Left lung (tissue), 10 donors: ENCODE results near the gene PCNT. TPM values are rescaled to one million over a fixed set of nuclear protein-coding genes. Genes with fewer than 3 reads are reported as not detected.

Source experiments
- ATAC-seq: fragments of 200-7000 bp; cut with Tn5 transposase; one replicate; pipeline ENCODE4 v1.9.1; 2020; ENCODE audit warnings: moderate library complexity
- DNase-seq, 4 donors: peaks; one replicate each; pipeline ENCODE4 v3.0.0-alpha.2; 2013 to 2020
- H3K27ac ChIP-seq, 2 donors: fragments of 200-600 bp; sonication (generic) in 1 of 2; one replicate each; pipeline versions ENCODE4 v1.5.0 to v1.8.0; 2020 to 2021
- H3K27me3 ChIP-seq, 2 donors: fragments of 200-600 bp; sonication (generic) in 1 of 2; one replicate each; pipeline versions ENCODE4 v1.5.0 to v1.8.0; 2020 to 2021
- H3K36me3 ChIP-seq, 2 donors: fragments of 200-600 bp; sonication (generic) in 1 of 2; one replicate each; pipeline versions ENCODE4 v1.5.0 to v1.8.0; 2020 to 2021
- H3K4me1 ChIP-seq, 2 donors: fragments of 200-600 bp; one replicate each; pipeline ENCODE4 v1.8.0; 2021
- H3K4me3 ChIP-seq, 2 donors: fragments of 200-600 bp; sonication (generic) in 1 of 2; one replicate each; pipeline versions ENCODE4 v1.5.0 to v1.8.0; 2020 to 2021; ENCODE audit warnings: mild to moderate bottlenecking in 1 of 2
- H3K9me3 ChIP-seq, 2 donors: fragments of 200-600 bp; sonication (generic) in 1 of 2; one replicate each; pipeline versions ENCODE4 v1.5.0 to v1.8.0; 2020 to 2021
- intact Hi-C, 2 donors: fragments of 100-400 bp; cut with DNase I; formaldehyde crosslinking; loops; one replicate each; pipeline versions ENCODE4 v1.11.2 to v1.14.2; 2022
- polyA plus RNA-seq, 6 donors: library from polyadenylated mRNA; unstranded; fragments of 120-200 nt; gene quantifications; one replicate each; pipeline ENCODE4 v1.2.1, GENCODE V29; 2013; ENCODE audit not compliant: insufficient read length in 6 of 6
- total RNA-seq, 2 donors: library from RNA; stranded (reverse); fragmentation: NEBNext Ultra II Directional; extraction: Animal tissue kit (Norgen Biotek cat#: 25700); gene quantifications; one replicate each; pipeline ENCODE4 v1.2.1, GENCODE V29; 2021
- TF ChIP-seq, protein P1 (sequence below), 2 donors: fragments of 200-600 bp; sonication (generic) in 1 of 2; IDR thresholded peaks; one replicate each; pipeline versions ENCODE4 v1.5.0 to v1.8.0; 2021; ENCODE audit warnings: antibody characterized with exemption in 2 of 2
- donor health status: DM: no; HTN: yes; CAD: no.
- donor health status: DM: no; HTN: no; CAD: no.

PCNT gene
- total and polyA plus RNA-seq, 8 donors = 25.7 to 35.4 (median 32.4) TPM

DNA sequence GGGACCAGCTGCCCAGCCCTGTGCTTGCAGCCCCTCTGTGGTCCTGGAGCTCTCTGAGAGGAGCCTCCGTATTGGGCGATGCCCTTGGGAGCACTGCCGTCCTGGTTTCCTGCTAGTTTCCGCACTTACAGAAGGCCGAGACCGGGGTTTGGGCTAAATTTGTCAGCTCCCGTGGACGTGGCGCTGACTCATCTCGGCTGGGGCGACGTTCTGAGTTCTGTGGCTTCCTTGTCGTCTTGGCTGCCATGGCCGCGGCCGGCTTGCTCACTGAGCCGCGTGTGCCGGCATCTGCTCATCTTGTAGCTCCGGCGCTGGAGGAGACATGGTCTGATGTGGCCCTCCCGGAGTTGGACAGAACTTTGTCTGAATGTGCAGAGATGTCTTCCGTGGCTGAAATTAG lies 64.9 kb downstream of the PCNT start:
- no peaks in the 10 kb centered on the region for H3K9me3 ChIP-seq
- peaks cover 0 to 91% of the 10 kb centered on the region in 2 donors for H3K36me3 ChIP-seq
- intact Hi-C loops = no loop called here
- TF ChIP-seq, protein P1, sequence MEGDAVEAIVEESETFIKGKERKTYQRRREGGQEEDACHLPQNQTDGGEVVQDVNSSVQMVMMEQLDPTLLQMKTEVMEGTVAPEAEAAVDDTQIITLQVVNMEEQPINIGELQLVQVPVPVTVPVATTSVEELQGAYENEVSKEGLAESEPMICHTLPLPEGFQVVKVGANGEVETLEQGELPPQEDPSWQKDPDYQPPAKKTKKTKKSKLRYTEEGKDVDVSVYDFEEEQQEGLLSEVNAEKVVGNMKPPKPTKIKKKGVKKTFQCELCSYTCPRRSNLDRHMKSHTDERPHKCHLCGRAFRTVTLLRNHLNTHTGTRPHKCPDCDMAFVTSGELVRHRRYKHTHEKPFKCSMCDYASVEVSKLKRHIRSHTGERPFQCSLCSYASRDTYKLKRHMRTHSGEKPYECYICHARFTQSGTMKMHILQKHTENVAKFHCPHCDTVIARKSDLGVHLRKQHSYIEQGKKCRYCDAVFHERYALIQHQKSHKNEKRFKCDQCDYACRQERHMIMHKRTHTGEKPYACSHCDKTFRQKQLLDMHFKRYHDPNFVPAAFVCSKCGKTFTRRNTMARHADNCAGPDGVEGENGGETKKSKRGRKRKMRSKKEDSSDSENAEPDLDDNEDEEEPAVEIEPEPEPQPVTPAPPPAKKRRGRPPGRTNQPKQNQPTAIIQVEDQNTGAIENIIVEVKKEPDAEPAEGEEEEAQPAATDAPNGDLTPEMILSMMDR (IDR thresholded peaks at IDR 0.05) = no peak
- no peak for ATAC-seq
- no peaks in the 10 kb centered on the region for H3K4me1 ChIP-seq
- H3K4me3 ChIP-seq = no peak overlapping the region
- DNase-seq = peak in 1 of 4 donors; percentile 72
- no peak overlapping the region for H3K27ac ChIP-seq
- H3K27me3 ChIP-seq = no peaks in the 10 kb centered on the region

DNA sequence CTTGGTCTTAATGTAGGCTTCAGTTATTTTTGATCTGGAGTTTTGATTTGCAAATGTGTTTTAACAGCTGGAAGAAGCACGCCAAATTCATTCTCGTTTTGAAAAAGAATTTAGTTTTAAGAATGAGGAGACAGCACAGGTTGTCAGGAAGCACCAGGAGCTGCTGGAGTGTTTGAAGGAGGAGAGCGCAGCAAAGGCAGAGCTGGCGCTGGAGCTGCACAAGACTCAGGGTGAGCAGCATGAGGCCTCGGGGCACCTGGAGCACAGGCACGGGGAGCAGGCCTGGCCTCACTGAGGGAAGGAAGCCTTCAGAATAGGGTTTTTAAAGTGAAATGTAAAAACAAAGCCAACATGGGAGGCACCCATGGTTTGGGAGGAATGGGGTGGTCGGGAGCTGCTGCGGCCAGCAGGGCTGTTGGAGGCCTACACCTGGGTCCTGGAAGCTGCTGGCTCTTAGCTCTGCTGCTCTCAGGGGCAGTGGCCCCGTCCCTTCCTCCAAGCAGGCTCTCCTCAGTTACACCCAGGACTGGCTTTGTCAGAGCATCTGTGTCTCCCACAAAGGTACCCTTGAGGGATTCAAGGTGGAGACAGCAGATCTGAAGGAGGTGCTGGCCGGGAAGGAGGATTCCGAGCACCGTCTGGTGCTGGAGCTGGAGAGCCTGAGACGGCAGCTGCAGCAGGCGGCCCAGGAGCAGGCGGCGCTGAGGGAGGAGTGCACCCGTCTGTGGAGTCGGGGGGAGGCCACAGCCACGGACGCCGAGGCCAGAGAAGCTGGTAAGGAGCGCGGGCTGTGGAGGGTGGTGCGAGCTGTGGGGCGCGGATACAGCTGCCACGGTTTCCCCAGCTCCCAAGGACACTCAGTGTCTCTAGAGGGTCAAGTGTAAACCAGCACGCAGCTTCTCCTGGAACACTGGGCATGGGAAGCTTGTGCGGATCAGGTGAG lies 66.9 kb downstream of the PCNT start:
- Histone ChIP-seq H3K36me3 (peaks cover 0 to 88% of the 10 kb centered on the region in 2 donors), H3K27ac (no peak overlapping the region)

DNA sequence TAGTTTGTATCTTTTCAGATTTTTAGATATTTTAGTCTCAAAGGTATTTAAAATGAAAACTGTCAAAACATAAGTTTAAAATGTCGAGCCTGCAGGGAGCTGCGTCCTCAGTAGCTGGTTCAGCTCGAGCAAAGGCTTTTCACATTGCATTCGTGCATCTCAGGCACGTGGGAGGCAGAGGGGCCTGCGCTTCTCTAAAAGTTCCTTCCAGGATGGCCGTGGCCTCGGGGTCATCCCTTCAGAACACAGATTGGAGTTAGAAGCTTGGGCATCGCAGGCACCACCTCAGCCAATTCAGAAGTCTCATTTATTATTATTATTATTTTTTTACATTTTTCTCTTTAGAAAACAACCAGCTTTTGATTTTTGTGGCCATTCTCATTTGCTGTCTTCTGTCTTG lies 67.8 kb downstream of the PCNT start:
- ATAC-seq = no peak
- no peaks in the 10 kb centered on the region for H3K4me1 ChIP-seq
- no peaks in the 10 kb centered on the region for H3K9me3 ChIP-seq
- peak in 1 of 4 donors; percentile 43 for DNase-seq
- no peak overlapping the region for H3K4me3 ChIP-seq
- no peaks in the 10 kb centered on the region for H3K27me3 ChIP-seq
- intact Hi-C loops = no loop called here
- H3K27ac ChIP-seq = no peak overlapping the region
- peaks cover 0 to 88% of the 10 kb centered on the region in 2 donors for H3K36me3 ChIP-seq
- TF ChIP-seq, protein P1 (IDR thresholded peaks at IDR 0.05) = no peak

More for the DNA sequence above, 66.9 kb downstream of the PCNT start:
- H3K4me1 ChIP-seq = no peaks in the 10 kb centered on the region
- H3K27me3 ChIP-seq = no peaks in the 10 kb centered on the region
- DNase-seq (peak in 1 of 4 donors; percentile 74), ATAC-seq (no peak)
- H3K9me3 ChIP-seq = no peaks in the 10 kb centered on the region
- H3K4me3 ChIP-seq = no peak overlapping the region
- intact Hi-C loops = no loop called here
- TF ChIP-seq, protein P1 (IDR thresholded peaks at IDR 0.05) = no peak

DNA sequence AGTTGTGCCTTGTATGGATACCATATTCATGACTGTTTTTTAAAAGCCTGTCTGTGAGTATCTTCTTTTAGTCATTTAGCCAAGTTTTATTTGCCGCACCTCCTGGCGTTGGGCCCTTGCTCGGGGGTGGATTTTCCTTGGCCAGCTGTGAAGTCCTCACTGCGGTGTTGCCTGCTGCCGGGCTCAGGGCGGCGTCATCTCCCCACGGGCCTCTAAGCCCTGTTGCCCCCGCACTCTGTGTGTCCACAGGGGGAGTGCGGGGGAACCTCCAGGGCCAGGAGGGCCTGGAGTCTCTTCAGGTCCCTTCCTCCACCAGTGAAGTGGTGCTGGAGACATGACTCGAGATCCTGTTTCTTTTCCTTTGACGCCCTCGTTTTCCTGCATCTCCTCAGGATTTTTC lies 69.0 kb downstream of the PCNT start:
- Histone ChIP-seq H3K4me3 (no peak overlapping the region), H3K27me3 (no peaks in the 10 kb centered on the region), H3K27ac (no peak overlapping the region), H3K9me3 (no peaks in the 10 kb centered on the region), H3K36me3 (peaks cover 0 to 89% of the 10 kb centered on the region in 2 donors), H3K4me1 (no peaks in the 10 kb centered on the region)
- DNase-seq = peak in 1 of 4 donors; percentile 51
- ATAC-seq = peak; percentile 55
- intact Hi-C loops = no loop called here
- TF ChIP-seq, protein P1 (IDR thresholded peaks at IDR 0.05) = no peak

GRCh38 chr21:46393451-46393940 lies 69.5 kb downstream of the PCNT start:
- ATAC-seq = no peak
- intact Hi-C loops = no loop called here

More at GRCh38 chr21:46393451-46393940, 69.5 kb downstream of the PCNT start:
- Histone ChIP-seq H3K4me1 (no peaks in the 10 kb centered on the region), H3K4me3 (no peak overlapping the region), H3K27me3 (no peaks in the 10 kb centered on the region), H3K9me3 (no peaks in the 10 kb centered on the region), H3K36me3 (peaks cover 0 to 90% of the 10 kb centered on the region in 2 donors), H3K27ac (no peak overlapping the region)
- TF ChIP-seq, protein P1 (IDR thresholded peaks at IDR 0.05) = no peak
- DNase-seq = peak in 1 of 4 donors; percentile 72
